ENCODE data around the gene FMN2.

FMN2 gene

DNA sequence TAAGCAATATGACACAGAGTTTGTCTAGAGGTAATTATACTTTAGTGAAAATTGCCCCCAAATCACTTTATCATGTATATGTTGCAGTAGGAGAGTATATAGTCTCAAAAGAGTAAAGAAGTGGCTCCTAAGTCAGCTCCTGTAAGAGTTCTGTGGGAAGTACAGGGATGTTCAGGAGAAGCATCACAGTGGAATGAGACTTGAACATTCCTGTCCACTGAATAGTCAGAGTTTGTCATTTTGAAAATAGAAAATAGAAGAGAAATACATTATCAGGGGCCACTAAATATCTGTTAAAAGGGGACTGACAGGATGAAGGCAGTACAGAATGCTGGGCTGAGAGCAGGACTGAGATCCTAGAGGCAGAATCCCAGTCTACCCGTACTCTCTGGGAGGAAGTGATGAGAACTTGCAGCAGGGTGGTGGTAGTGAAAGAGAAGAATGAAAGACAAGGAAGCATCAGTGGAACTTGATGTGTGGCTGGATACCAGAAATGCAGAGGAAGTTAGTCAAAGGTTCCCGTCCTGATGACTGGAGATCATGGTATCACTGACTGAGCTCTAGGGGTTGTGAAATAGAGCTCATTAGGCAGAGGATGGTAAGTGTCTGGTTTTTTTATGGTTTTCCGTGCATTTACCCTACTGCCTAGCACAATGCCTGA, 153.4 kb downstream of the FMN2 start:
- H3K27ac ChIP-seq (replicated peaks): no peak overlapping the region
- no peak for DNase-seq (ENCODE audit: low read depth in 1 of 2, low spot score in 1 of 2)
- no peak overlapping the region for H3K4me3 ChIP-seq (replicated peaks; ENCODE audit: insufficient read depth, low read length)
- TF ChIP-seq GABPA (IDR thresholded peaks at IDR 0.05; ENCODE audit: low read depth) (no peak), SPI1 (IDR thresholded peaks at IDR 0.05; ENCODE audit: borderline replicate concordance, low read depth) (no peak), POLR2AphosphoS5 (IDR thresholded peaks at IDR 0.05; ENCODE audit: low read depth) (no peak)
- TF ChIP-seq, protein P1, sequence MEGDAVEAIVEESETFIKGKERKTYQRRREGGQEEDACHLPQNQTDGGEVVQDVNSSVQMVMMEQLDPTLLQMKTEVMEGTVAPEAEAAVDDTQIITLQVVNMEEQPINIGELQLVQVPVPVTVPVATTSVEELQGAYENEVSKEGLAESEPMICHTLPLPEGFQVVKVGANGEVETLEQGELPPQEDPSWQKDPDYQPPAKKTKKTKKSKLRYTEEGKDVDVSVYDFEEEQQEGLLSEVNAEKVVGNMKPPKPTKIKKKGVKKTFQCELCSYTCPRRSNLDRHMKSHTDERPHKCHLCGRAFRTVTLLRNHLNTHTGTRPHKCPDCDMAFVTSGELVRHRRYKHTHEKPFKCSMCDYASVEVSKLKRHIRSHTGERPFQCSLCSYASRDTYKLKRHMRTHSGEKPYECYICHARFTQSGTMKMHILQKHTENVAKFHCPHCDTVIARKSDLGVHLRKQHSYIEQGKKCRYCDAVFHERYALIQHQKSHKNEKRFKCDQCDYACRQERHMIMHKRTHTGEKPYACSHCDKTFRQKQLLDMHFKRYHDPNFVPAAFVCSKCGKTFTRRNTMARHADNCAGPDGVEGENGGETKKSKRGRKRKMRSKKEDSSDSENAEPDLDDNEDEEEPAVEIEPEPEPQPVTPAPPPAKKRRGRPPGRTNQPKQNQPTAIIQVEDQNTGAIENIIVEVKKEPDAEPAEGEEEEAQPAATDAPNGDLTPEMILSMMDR (IDR thresholded peaks at IDR 0.05; ENCODE audit: insufficient read depth, low read length): no peak
- TF ChIP-seq, protein P2, sequence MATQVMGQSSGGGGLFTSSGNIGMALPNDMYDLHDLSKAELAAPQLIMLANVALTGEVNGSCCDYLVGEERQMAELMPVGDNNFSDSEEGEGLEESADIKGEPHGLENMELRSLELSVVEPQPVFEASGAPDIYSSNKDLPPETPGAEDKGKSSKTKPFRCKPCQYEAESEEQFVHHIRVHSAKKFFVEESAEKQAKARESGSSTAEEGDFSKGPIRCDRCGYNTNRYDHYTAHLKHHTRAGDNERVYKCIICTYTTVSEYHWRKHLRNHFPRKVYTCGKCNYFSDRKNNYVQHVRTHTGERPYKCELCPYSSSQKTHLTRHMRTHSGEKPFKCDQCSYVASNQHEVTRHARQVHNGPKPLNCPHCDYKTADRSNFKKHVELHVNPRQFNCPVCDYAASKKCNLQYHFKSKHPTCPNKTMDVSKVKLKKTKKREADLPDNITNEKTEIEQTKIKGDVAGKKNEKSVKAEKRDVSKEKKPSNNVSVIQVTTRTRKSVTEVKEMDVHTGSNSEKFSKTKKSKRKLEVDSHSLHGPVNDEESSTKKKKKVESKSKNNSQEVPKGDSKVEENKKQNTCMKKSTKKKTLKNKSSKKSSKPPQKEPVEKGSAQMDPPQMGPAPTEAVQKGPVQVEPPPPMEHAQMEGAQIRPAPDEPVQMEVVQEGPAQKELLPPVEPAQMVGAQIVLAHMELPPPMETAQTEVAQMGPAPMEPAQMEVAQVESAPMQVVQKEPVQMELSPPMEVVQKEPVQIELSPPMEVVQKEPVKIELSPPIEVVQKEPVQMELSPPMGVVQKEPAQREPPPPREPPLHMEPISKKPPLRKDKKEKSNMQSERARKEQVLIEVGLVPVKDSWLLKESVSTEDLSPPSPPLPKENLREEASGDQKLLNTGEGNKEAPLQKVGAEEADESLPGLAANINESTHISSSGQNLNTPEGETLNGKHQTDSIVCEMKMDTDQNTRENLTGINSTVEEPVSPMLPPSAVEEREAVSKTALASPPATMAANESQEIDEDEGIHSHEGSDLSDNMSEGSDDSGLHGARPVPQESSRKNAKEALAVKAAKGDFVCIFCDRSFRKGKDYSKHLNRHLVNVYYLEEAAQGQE (IDR thresholded peaks at IDR 0.05; ENCODE audit: insufficient replicate concordance, low read depth): no peak
- H3K27me3 ChIP-seq (ENCODE audit: insufficient read depth, poor library complexity, severe bottlenecking): no peaks in the 10 kb centered on the region

DNA sequence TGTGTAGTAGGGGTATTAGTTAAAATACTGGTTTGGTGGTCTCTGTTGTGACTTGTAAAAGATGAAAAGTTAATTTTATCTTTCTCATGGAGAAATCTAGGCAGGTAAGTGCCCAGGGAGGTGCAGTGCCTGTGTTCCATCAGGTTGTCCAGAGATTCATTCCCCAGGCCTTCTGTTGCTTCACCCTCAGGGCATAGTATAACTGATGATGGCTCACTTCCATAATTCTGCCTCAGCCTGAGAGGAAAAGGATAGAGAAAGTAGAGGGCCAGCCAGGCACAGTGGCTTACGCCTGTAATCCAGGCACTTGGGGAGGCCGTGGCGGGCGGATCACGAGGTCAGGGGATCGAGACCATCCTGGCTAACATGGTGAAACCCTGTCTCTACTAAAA, 153.9 kb downstream of the FMN2 start:
- no peaks in the 10 kb centered on the region for H3K27me3 ChIP-seq (ENCODE audit: insufficient read depth, poor library complexity, severe bottlenecking)
- TF ChIP-seq, protein P2 (IDR thresholded peaks at IDR 0.05; ENCODE audit: insufficient replicate concordance, low read depth): no peak
- TF ChIP-seq, protein P1 (IDR thresholded peaks at IDR 0.05; ENCODE audit: insufficient read depth, low read length): no peak
- no peak for TF ChIP-seq SPI1 (IDR thresholded peaks at IDR 0.05; ENCODE audit: borderline replicate concordance, low read depth)
- no peak for TF ChIP-seq POLR2AphosphoS5 (IDR thresholded peaks at IDR 0.05; ENCODE audit: low read depth)
- no peak for TF ChIP-seq GABPA (IDR thresholded peaks at IDR 0.05; ENCODE audit: low read depth)
- H3K4me3 ChIP-seq (replicated peaks; ENCODE audit: insufficient read depth, low read length): no peak overlapping the region
- DNase-seq (ENCODE audit: low read depth in 1 of 2, low spot score in 1 of 2): no peak
- no peak overlapping the region for H3K27ac ChIP-seq (replicated peaks)

DNA sequence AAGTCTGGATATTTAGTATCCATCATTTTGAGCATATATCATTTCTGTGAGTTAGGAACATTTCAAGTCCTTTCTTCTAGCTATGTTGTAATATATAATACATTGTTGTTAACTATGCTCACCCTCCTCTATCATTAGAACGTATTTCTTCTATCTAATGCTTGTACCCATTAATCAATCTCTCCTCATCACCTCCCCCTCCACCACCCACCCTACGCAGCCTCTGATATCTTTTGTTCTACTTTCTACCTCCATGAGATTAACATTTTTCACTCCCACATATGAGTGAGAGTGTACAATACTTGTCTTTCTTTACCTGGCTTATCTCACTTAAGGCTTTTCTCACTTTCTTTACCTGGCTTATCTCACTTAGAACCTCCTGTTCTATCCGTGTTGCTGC, 156.2 kb downstream of the FMN2 start:
- no peak overlapping the region for H3K4me3 ChIP-seq (replicated peaks; ENCODE audit: insufficient read depth, low read length)
- TF ChIP-seq, protein P1 (IDR thresholded peaks at IDR 0.05; ENCODE audit: insufficient read depth, low read length): no peak
- no peaks in the 10 kb centered on the region for H3K27me3 ChIP-seq (ENCODE audit: insufficient read depth, poor library complexity, severe bottlenecking)
- no peak overlapping the region for H3K27ac ChIP-seq (replicated peaks)
- no peak for DNase-seq (ENCODE audit: low read depth in 1 of 2, low spot score in 1 of 2)

DNA sequence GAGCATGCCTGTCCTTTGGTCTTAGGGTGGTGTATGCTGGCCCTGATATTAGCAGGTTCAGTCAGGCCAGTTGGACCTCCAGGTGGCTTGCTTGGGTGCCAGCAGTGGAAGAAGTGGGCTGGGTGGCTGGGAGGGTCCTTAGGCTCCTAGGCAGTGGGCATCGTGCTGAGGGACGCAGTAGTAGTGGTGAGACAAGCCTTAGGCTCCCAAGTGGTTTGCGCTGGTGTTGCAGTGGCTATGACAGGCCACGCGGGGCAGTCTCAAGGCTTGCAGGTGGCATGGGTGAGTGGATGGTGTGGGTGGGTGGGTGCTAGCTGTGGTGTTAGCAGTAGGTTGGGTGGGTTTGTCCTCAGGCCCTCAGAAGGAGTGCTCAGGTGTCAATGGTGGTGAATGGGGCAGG, 162.3 kb downstream of the FMN2 start:
- H3K4me3 ChIP-seq (replicated peaks; ENCODE audit: insufficient read depth, low read length): no peak overlapping the region
- H3K27ac ChIP-seq (replicated peaks): no peak overlapping the region
- no peaks in the 10 kb centered on the region for H3K27me3 ChIP-seq (ENCODE audit: insufficient read depth, poor library complexity, severe bottlenecking)
- no peak for DNase-seq (ENCODE audit: low read depth in 1 of 2, low spot score in 1 of 2)
- TF ChIP-seq, protein P1 (IDR thresholded peaks at IDR 0.05; ENCODE audit: insufficient read depth, low read length): no peak
- TF ChIP-seq, protein P2 (IDR thresholded peaks at IDR 0.05; ENCODE audit: insufficient replicate concordance, low read depth): no peak
- TF ChIP-seq POLR2AphosphoS5 (IDR thresholded peaks at IDR 0.05; ENCODE audit: low read depth) (no peak), SPI1 (IDR thresholded peaks at IDR 0.05; ENCODE audit: borderline replicate concordance, low read depth) (no peak), GABPA (IDR thresholded peaks at IDR 0.05; ENCODE audit: low read depth) (no peak)
